Stimulated activated CD4-positive, alpha-beta T cell treated with anti-CD3 and anti-CD28 coated beads, Interleukin-1b, Interleukin-23, amount 100 ng/mL, for 4 hours (primary cell): ENCODE measurements around the gene PRKAG1.

Source experiments
- DNase-seq, 2 donors: peaks; one replicate each; pipeline ENCODE4 v3.0.0-alpha.2; 2020; ENCODE audit warnings: low read depth in 2 of 2

PRKAG1 gene

DNA sequence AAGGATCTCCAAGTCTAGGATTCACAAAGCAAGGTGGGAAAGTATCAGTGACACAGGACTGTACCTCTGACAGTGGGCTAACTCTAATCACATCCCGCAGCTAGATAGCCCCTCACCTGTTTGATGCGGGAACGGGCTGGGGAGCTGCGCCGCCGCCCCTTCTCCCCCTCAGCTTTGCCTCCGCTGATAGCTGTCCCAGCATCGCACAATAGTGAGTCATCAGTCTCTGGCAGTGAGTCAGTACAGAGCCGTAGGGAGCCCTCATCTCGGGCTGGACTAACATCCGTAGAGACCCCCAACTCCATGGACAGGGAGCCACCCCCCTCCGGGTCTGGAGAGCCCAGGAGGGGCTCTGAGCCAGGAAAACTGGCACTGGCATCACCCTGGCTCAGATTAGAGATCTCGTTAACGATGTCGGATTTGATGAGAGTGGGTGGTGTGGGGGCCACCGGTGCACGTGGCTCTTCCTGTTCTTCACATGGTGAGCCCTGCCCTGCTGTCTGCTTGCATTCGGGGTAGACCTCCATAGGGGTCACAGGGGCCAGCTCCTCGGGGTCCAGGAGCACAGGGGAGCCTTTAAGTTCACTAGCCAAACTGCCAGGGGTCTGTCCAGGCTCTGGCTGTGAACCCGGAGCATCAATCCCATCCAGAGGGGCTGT is 31.1 kb upstream of the PRKAG1 start:
- no peak for DNase-seq

DNA sequence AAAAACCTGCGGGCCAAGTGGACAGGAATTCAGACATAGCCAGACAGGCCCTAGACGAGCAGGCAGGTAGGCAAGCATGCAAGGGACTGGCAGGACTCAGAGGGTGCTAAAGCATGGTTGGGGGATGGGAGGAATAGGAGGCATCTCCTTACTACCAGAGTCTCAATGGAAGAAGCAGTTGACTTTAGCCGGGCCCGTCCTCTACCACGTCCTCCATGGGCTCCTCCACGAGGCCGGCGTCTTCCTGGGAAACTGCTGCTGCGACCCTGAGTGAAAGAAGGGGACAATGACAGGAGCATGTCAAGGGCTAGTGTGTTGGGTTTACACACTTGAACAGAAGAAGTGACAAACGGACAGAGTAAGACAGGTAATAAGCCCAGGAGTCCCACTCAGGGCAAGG is 30.4 kb upstream of the PRKAG1 start:
- DNase-seq = no peak

DNA sequence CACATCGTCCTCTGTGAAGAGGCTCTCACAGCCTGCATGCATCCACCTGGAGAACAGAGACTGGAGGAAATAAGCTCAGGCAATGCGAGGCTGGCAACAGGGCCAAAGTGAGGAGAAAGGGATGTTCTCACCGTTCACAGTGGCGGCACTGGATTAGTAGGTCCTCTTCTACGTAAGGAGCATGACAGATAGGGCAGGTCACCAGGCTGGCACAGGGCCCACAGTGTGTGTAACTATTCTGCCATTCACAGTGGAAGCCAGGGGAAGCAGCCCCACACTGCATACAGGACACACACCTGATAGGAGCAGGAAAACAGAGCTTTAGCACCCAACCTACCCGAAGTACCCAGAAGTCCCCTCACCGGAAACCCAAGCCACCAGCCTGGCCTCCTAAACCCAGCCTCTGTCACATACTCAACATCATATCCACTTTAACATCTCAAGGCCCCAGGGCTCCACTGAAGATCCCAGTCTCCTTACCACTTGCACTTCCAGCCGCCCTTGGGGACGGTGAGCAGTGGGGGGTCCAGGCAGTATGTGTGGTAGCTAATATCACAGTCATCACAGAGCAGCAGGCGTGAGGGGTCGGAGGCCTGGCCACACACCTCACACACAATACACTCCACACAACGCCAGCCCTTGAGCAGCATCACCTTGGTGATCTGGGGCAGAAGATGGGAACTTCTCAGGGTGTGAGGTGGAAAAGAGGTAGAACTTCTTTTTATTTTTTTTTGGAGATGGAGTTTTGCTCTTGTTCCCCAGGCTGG is 27.7 kb upstream of the PRKAG1 start:
- no peak for DNase-seq

GRCh38 chr12:49044660-49045059 is 26.1 kb upstream of the PRKAG1 start:
- DNase-seq = no peak

- DNase-seq = peak; percentile 73 to 77
These were observed 25.3 kb upstream of the PRKAG1 start for GRCh38 chr12:49043856-49044258.

GRCh38 chr12:49043241-49043640 is 24.7 kb upstream of the PRKAG1 start:
- DNase-seq = no peak

DNA sequence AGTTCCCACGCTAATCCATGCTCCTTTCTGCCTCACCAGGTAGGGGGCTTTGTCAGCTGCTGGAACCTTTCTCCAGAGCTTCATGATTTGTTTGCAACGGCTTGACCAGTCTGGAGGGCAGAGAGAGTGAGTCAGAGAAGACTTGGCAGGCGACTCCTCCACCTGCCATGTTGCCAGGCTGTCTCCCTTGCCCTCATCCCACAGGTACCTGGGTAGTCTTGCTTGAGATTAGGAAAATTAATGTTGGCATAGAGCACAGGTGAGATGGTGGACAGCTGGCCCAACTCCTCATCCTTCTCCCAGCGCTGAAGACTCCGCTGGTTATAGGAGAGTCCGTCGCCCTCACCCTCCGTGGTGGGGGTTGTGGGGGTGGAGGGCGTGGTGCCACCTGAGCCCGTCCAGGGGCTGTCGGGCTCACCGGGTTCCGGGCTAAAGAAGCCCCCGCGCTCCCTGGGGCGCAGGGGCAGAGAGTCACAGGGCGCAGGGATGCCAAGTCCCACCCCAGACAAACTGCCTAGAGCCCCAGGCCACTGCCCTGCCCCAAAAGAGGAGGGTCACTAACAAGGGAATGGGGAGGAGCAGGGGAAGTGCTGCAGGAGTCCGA is 23.4 kb upstream of the PRKAG1 start:
- DNase-seq = no peak

DNA sequence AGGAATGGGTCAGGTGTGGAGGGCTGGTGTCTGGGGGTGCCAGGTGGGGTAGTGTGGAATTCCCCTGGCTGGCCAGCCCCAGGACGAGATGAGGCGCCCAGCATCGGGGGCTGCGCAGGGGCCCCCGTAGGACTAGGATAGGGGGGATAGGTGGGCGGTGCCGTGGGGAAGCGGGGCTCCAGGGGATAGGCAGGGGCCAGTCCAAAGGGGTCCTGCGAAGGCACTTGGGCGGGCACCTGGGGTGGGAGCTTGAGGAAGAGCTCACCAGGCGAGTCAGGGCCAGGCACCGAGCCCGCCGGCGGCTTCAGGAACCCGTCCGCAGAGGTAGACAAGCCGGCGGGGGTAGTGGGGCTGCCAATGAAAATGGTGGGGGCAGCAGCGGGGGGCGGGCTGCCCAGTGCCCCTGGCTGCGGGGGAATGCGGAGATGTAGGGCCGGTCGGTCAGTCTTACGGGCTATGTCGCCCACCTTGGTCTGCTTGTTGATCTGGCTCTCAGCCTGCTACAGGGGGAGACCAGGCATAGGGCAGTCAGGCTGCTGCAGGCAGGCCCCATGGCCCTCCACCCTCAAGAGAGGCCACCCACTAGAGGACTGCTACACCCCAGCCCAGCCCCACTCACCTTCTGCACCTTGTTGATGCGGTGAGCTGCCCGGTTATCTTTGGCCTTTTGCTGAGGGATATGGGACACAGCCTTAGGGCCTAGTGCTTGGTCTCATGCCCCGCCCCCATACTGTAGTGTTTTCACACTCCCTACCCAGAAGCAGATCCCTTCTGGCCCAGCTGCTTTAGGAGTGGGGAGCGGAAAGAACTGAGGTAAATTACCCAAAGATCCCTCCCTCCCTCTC is 22.7 kb upstream of the PRKAG1 start:
- no peak for DNase-seq

GRCh38 chr12:49040364-49040855 is 21.8 kb upstream of the PRKAG1 start:
- DNase-seq = no peak

GRCh38 chr12:49039421-49040363 is 21.1 kb upstream of the PRKAG1 start:
- no peak for DNase-seq

DNA sequence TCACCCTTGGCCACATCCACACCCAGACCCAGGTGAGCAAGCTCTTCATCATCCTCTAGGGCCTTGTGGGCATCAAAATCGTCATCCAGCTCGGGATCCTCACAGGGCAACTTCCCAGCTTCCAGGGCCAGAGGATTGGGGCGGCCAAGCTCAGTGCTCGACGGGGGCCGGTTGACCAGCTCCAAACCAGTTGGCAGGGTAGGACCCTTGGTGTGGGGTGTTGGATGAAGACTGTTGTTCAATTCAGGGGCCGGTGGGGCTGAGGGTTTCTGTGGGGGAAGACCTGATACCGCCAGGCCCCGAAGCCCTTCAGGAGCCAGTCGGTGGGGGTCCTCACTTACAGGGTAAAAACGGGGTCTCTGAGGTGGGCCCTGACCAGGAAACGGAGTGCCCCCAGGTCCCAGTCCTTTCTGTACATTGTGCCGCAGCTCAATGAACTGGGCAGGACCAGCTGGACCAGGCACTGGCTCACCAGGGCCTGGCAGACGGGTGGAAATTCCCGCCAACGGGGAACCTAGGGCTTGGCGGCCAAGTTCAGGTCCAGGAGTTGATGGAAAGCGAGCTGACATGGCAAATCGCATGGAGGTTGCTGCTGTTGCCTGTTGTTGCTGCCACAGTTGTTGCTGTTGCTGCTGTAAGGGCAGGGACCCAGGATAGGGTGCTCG is 19.8 kb upstream of the PRKAG1 start:
- no peak for DNase-seq

- DNase-seq = no peak
These were observed 19.3 kb upstream of the PRKAG1 start for GRCh38 chr12:49037947-49038237.

GRCh38 chr12:49037111-49037946 is 18.8 kb upstream of the PRKAG1 start:
- DNase-seq = no peak

- DNase-seq = no peak
These were observed 17.5 kb upstream of the PRKAG1 start for GRCh38 chr12:49036029-49036428.

- no peak for DNase-seq
These were observed 15.7 kb upstream of the PRKAG1 start for GRCh38 chr12:49034286-49034622.

- DNase-seq = no peak
These were observed 15.2 kb upstream of the PRKAG1 start for GRCh38 chr12:49033611-49034285.

- no peak for DNase-seq
These were observed 14.3 kb upstream of the PRKAG1 start for GRCh38 chr12:49032679-49033447.

- DNase-seq = no peak
These were observed 13.7 kb upstream of the PRKAG1 start for GRCh38 chr12:49032276-49032675.
